ENCODE data around the gene FBXL14. TPM values are rescaled to one million over a fixed set of nuclear protein-coding genes. Genes with fewer than 3 reads are reported as not detected.

FBXL14 gene
- polyA plus RNA-seq, 1 donor from 2014 or later: 15.1 TPM

GRCh38 chr12:1620092-1620491 lies 25.7 kb upstream of the FBXL14 start:
- Histone ChIP-seq H3F3A (ENCODE audit: insufficient read depth, low read length, poor library complexity, severe bottlenecking) (no peaks in the 10 kb centered on the region), H3K27ac (ENCODE audit: low read length) (no peak overlapping the region), H4K20me1 (ENCODE audit: insufficient read depth) (no peaks in the 10 kb centered on the region), H2AFZ (ENCODE audit: low read depth, low read length) (no peak overlapping the region), H3K9ac (ENCODE audit: low read length) (no peak overlapping the region), H3K79me2 (replicated peaks; ENCODE audit: insufficient read depth, low read length) (peaks cover 22% of the 10 kb centered on the region), H3K9me3 (ENCODE audit: low read length) (no peaks in the 10 kb centered on the region), H3K36me3 (ENCODE audit: insufficient read depth, low read length) (no peaks in the 10 kb centered on the region), H3K4me2 (ENCODE audit: low read length) (no peak overlapping the region), H3K4me3 (ENCODE audit: low read length) (no peak overlapping the region), H3K27me3 (ENCODE audit: insufficient read depth, low read depth, low read length) (no peaks in the 10 kb centered on the region), H3K9me2 (ENCODE audit: insufficient read depth, low read length) (no peaks in the 10 kb centered on the region)
- TF ChIP-seq TAF1 (IDR thresholded peaks at IDR 0.05; ENCODE audit: low read depth): no peak
- TF ChIP-seq MXI1 (conservative IDR thresholded peaks at IDR 0.05; ENCODE audit: poor library complexity, severe bottlenecking): no peak
- no peak for TF ChIP-seq CTCF (IDR thresholded peaks at IDR 0.05; ENCODE audit: poor library complexity, severe bottlenecking)

- Histone ChIP-seq H3K9ac (ENCODE audit: low read length) (no peak overlapping the region), H3K9me2 (ENCODE audit: insufficient read depth, low read length) (no peaks in the 10 kb centered on the region), H3K4me2 (ENCODE audit: low read length) (no peak overlapping the region), H2AFZ (ENCODE audit: low read depth, low read length) (no peak overlapping the region), H3F3A (ENCODE audit: insufficient read depth, low read length, poor library complexity, severe bottlenecking) (no peaks in the 10 kb centered on the region), H3K36me3 (ENCODE audit: insufficient read depth, low read length) (no peaks in the 10 kb centered on the region), H3K4me3 (ENCODE audit: low read length) (no peak overlapping the region), H4K20me1 (ENCODE audit: insufficient read depth) (no peaks in the 10 kb centered on the region), H3K27ac (ENCODE audit: low read length) (no peak overlapping the region), H3K9me3 (ENCODE audit: low read length) (no peaks in the 10 kb centered on the region), H3K79me2 (replicated peaks; ENCODE audit: insufficient read depth, low read length) (peaks cover 27% of the 10 kb centered on the region), H3K27me3 (ENCODE audit: insufficient read depth, low read depth, low read length) (no peaks in the 10 kb centered on the region)
- TF ChIP-seq CTCF (IDR thresholded peaks at IDR 0.05; ENCODE audit: poor library complexity, severe bottlenecking) (no peak), MXI1 (conservative IDR thresholded peaks at IDR 0.05; ENCODE audit: poor library complexity, severe bottlenecking) (no peak), TAF1 (IDR thresholded peaks at IDR 0.05; ENCODE audit: low read depth) (no peak), POLR2AphosphoS5 (IDR thresholded peaks at IDR 0.05) (no peak), REST (IDR thresholded peaks at IDR 0.05; ENCODE audit: borderline replicate concordance) (no peak), RAD21 (conservative IDR thresholded peaks at IDR 0.05) (no peak), EZH2 (IDR thresholded peaks at IDR 0.05; ENCODE audit: borderline replicate concordance, insufficient read depth, low read length, poor library complexity, severe bottlenecking) (no peak), SMC3 (conservative IDR thresholded peaks at IDR 0.05; ENCODE audit: poor library complexity) (no peak), EP300 (conservative IDR thresholded peaks at IDR 0.05; ENCODE audit: poor library complexity, severe bottlenecking) (no peak)
These were observed 25.2 kb upstream of the FBXL14 start for GRCh38 chr12:1619587-1619986.
